NCI-H128 (cell line): Measurements from ENCODE around the gene TSC1.
"Not testable (repeated sequence)": the region's sequence is repeated elsewhere in the genome, so short reads cannot be mapped to it uniquely, and the experiment has no call there.

Source experiments
- DNase-seq: peaks from one replicate; lab custom pipeline; 2025; ENCODE audit not compliant: unreplicated experiment; lab: John Stamatoyannopoulos, UW

TSC1 gene

DNA sequence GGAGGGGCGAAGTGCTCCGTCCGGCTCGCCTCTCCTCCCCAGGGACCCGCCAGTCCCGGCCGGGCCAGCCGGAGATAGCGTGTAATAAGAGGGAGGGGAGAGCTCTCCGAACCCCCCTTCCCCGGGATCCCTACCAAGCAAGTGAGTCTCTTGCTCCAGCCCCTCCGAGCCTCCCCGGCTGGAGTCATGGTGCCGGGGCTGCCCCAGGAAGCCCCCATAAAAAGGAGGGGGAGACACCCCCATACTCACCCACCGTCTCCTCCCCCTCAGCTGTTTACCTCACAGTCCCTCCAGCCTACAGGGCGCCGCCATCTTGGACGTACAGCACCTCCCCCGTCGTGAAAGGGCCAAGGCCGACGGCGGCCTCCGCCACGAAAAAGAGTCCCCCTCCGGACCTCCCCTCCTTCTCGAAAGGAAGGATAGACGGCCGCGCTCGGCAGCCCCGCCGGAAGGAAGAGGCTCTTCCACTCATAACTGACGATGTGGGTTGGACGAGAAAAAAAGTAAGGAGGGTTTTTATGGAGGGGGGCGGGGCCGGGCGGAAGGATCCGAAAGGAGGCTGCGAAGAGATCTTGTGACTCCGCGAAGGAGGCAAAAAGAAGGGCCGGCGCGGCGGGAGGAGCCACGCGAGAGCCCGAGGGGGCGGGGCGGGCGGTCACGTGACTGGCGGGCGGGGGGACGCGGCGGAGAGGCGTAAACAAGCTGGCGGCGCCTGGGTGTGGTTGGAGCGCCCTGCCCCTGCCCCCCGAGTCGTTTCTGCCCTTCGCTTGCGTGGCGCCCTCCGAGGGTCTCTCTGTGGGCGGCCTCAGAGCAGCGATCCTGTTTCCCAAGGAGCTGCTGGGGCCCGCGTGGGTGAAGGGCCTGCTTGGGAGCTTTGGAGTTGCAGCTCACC, at the start of gene TSC1:
Gene TSC1, minus strand, starts transcription at position 323 of the 892 bp plus-strand sequence. CDS start 15,744 bp downstream, outside the sequence.
- peak; percentile 92 for DNase-seq

DNA sequence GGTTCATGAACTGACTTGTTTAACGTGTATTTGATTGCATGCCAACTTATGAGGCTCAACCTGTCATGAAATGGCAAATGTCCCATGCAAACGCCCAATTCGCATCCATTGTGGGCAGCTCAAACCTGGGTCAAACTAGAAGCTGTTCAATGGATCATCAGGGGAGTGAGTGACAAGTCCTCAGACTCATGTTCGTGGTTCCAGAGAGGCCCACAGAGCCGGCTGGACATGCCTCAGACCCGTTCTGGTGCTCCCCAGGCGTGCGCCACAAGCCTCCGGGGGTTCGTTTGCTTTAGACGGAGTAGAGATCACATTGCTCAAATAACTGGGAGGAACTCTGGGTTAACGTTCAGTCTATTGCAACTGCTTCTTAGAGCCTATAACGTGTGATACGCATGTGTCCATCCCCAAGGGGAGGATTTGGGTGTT, 49.1 kb upstream of the TSC1 start:
- DNase-seq = no peak

DNA sequence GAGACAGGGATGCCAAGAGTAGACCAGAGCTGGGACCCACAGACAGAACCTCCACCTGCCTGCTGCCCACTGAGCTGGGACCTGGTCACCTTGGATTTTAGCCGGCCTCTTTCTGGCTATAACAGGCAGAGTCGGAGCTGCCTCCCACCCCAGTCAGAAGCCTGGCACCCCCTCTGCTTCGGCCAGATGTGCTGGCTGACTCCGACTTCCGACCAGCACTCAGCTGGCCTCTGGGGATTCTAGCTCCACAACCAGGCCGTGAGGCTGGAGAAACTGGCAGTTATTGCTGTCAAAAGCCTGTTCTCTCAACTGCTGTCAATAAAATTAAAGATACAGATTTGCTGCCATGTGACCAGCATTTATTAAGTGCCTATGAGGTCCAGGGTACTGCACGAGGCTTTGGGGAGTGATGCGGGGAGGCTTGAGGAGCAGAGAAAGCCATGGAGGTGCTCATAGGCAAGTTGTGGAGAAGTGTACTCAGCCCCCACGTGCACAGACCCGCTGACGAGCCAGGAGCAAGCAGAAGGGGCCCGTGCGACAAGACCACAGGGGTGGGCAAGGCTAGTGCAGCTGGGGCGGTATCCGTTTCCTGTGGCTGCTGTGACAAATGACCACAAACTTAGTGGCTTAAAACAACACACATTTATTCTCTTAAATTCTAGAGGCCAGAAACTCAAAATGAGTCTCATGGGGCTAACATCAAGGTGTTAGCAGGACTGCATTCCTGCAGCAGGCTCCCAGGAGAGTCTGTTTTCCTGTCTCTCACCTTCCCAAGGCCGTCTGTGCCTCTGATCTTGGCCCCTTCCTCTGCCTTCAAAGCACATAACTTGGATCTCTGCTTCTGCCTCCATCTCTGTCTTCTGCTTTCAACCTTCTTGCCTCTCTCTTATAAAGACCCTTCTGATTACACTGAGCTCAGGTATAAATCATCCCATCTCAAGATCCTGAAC, 47.2 kb upstream of the TSC1 start:
- no peak for DNase-seq

DNA sequence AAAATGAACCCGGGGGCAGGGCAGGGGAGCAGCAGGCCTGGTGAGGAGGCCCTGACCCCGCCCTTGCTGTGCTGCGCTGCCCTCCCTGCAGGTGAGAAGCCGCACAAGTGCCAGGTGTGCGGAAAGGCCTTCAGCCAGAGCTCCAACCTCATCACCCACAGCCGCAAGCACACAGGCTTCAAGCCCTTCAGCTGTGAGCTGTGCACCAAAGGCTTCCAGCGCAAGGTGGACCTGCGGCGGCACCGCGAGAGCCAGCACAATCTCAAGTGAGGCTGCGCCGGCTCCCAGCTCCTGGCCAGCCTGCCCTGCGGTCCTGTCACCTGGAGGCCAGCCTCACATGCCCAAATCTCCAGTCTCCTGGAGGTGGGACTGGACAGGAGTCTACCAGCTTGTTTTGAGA, 46.4 kb upstream of the TSC1 start:
- no peak for DNase-seq

DNA sequence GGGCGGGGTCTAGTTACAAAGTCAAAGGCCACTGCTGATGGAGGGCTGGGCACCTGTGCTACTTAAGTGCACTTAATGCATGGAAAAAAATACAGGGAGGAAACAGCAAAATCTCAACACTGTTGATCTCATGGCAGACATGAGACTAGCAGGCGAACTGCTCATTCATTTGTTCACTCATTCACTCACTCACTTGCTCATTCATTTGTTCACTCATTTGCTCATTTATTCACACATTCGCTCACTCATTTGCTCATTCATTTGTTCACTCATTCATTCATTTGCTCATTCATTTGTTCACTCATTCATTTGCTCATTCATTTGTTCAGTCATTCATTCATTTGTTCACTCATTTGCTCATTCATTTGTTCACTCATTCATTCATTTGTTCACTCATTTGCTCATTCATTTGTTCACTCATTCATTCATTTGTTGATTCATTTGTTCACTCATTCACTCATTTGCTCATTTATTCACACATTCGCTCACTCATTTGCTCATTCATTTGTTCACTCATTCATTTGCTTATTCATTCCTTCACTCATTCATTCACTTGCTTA, 45.7 kb upstream of the TSC1 start:
- not testable (repeated sequence) for DNase-seq

DNA sequence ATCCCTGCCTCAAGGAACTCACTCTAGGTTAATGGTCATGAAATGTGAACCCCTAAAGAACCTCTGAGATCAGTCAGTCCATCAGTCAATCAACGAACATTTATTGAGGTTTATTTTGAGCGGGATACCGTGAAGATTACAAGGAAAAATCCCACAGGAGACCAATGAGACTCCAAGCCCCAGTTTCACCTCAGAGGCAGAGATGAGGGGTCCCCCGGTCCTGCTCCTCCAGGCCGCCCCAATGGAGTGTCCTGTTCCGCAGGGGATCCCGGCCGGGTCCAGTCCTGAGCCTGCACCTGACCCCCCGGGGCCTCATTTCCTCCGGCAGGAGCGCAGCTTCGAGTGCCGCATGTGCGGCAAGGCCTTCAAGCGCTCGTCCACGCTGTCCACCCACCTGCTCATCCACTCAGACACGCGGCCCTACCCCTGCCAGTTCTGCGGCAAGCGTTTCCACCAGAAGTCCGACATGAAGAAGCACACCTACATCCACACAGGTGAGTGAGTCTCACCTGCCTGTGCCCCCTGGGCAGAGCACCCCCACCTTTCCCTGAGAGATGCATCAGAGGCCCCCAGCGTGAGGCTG, 45.1 kb upstream of the TSC1 start:
- no peak for DNase-seq

DNA sequence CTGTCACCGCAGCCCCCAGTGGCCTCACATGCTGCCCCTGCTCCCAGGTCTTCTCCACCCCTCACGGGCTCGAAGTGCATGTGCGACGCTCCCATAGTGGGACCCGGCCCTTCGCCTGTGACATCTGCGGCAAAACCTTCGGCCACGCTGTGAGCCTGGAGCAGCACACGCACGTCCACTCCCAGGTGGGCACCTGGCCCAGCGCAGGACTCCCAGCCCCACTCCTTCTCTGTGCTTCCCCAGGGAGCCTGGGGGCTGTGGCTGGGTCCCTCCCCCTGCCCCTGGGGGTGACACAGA, 44.5 kb upstream of the TSC1 start:
- DNase-seq = no peak

DNA sequence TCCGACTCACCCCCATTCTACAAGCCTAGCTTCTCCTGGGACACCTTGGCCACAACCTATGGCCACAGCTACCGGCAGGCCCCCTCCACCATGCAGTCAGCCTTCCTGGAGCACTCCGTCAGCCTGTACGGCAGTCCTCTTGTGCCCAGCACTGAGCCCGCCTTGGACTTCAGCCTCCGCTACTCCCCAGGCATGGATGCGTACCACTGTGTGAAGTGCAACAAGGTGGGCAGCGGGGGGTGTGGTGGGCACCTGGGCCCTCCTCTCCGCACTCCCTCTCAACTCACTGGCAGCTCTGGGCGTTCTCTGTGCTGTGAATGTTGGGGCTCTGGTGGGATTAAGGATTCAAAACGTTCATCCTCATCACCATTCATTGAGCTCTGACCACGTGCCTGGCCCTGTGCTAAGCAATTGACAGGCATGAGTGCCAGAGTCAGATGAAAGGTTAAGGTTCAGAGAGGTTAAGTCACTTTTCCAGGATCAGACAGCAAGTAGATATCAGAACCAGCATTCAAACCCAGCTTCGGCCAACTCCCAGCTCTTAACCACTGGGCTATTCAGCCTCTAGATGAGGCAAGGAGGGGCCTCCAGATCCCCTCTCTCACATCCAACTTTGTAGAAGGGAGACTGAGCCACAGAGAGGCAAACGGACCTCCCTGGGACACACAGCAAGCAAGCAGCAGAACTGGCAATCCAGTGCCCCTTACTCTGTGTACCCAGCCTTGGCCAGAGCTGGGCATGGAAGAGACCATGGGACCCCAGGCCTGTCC, 44.0 kb upstream of the TSC1 start:
- DNase-seq = no peak

DNA sequence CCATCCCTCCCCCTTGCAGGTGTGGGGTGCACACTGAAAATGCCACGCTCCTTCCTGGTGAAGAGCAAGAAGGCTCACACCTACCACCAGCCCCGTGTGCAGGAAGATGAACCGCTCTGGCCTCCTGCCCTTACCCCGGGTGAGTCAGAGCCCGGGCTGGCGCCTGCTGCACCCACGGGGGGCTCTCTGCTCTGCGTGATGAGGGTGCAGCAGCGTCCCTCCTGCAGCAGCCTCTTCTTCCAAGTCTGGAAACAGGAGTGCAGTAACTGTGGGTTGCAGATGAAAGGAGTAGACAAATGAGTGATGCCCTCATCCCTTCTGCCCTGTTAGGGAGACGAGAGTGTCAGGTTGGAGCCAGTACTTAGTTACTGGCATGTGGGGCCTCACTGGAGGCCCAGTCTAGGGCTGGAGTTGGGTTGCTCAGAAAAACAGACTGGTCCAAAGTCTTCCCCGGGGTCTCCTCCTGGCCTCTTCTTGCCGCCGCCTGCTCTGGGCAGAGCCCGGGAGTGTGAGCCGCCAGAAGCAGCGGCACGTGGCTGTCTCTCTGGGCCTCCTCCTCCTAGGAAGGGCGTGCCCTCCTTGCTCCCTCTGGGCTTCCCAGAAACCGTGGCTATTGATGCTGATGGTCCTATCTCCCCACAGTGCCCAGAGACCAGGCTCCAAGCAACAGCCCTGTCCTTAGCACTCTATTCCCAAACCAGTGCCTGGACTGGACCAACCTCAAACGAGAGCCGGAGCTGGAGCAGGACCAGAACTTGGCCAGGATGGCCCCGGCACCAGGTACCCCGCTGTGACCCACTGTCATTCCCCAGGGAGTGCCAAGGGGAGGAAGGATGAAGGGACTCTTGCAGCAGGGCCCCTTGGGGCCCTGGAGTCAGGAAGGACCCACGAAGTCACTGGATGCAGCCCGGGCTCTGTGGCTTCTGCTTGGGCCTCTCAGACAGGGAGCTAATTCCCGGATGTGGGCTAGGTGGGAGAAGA, 42.5 kb upstream of the TSC1 start:
- DNase-seq = no peak

DNA sequence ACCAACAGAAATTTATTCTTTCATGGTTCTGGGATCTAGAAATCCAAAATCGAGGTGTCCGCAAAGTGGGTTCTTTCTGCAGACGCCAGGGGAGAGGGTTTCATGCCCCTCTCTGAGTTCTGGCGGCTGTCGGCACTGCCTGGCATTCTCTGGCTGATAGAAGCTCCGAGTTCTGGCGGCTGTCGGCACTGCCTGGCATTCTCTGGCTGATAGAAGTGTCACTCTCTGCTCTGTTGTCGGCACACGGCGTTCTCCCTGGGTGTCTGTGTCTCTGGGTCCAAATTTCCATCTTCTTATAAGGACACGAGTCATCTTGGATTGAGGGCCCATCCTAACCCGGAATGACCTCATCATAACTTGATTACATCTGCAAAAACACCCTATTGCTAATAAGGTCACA, 41.7 kb upstream of the TSC1 start:
- no peak for DNase-seq

DNA sequence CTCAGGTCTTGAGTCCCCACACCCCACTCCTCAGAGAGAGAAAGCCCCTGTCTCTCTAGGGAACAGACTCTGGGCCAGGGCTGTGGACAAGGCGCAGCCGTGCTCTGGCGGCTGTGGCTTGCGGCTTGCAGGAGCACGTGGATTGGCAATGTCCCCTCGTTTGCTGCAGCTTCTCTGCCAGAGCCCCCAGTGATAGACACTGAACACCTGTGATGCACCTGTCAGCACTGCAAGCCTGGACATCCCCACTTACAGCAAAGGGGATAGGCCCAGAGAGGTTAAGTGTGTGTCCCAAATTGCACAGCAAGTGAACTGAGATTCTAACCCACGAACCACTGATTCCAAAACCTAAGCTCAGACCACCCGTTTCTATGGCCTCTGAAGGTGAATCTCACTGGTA, 41.1 kb upstream of the TSC1 start:
- DNase-seq = no peak

DNA sequence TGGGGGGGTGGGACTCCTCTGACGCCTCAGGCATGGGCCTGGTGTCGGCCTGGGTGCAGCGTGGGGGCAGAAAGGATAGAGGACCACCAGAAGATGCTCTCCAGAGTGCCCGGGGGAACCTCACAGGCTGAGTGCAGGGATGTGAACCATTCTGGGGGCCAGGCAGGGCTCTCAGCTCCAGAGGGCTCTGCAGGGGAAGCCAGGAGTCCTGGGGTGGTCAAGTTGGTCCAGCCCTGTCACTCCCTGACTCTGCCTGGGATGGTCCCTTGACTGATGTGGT, 40.6 kb upstream of the TSC1 start:
- no peak for DNase-seq

DNA sequence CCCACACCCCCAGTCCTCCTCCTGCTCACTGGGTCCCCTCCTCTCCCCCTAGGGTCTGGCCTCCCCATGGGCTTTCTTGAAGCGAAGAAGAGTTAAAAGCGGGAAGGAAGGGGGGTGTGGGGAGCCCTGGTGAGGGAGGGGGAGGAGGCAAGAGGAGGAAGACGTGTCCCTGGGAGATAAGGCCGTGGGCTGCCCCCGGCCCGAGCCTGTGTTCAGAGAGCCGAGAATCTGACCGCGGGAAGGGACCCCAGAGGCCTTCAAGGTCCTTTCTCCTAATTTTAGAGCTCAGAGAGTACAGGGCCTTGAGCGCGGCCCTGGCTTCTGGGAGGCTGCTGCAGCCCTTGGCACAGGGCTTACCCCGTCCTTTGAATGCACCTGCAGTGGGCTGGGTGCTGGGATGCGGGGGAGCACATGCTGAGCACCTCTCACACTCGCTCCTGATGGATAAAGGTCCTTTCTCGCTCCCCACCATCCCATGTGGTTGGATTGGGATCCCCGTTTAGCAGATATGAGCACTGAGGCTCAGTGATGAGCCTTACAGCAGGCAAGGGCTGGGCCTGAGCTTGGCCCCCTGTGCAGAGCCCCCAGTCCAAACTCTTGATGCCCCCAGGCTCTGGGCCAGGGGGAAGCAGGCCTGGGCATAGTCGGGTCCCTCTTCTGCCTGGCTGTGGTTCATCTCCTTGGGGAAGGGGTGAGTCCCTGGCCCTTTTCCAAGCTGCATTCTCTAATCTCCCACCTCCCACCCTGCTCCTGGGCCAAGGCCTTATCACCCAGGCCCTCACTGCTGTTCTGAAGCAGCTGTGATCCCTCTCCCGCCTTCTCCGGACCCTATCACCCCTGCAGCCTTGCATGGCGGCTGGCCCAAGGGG, 40.0 kb upstream of the TSC1 start:
- no peak for DNase-seq

DNA sequence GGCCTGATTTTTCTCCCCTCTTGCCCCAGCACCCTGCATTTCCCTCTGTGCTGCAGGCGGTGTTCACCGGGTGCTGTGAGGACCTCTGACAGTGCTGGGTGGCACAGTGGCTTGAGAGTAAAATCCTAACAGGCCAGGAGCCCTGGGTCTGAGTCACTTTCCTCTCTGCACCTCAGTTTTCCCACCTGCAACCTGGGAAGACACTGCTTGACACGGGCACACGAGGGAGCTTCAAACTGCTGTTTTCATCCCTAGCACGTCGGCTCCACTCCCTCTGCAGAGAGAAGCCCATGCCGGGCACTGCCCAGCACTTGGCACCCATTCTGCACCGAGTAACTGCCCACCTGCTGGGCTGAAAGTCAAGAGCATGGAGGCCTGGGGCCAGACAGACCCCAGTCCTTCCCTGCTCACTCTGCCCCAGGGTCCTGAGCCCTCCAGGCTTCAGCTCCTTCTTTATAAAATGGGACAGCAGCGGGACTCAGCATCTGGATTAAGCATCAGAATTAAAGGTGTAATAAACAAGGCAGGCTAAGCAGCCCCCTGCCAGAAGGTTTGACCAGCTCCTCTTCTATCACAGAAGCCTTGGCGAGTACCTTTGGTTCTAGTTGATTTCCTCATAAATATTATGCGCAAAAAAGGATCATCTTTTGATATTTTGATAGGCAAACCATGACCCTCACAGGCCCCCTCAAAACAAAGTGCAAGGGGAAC, 39.2 kb upstream of the TSC1 start:
- DNase-seq = no peak

DNA sequence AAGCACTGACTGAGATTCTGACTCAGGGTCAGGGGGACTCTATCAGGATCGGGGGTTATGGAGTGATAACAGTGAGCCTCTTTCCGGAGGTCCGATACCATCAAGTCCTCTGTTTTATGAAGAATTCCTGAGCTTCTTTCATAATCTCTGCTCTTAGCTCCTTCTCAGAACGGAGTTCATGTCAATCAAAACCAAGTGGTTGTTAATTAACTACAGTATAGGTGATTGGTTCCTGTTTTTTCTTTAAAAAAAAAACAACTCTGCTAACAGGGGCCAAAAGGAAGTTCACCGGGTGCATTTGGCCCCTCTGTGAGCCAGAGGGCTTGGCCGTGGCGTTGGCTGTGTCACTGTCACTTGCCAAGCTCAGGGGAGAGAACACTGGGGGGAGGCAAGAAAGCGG, 38.0 kb upstream of the TSC1 start:
- DNase-seq = no peak

DNA sequence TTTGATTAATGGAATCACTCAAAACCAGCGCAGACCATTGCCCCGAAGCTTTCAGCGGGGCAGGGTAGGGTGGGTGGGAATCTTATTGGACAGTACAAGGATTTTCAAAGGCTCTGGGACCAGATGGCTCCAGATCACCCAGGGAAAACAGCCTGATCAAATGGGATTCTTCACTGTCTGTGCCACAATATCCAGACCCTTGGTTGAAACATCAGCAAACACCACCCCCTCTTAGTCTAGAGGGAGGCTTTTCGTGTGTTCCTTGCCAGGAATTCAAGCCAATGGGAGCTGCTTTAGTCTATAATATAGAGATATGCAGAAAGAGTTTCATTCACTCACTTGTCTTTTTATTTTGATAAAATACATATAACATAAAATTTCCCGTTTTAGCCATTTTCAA, 35.7 kb upstream of the TSC1 start:
- no peak for DNase-seq

DNA sequence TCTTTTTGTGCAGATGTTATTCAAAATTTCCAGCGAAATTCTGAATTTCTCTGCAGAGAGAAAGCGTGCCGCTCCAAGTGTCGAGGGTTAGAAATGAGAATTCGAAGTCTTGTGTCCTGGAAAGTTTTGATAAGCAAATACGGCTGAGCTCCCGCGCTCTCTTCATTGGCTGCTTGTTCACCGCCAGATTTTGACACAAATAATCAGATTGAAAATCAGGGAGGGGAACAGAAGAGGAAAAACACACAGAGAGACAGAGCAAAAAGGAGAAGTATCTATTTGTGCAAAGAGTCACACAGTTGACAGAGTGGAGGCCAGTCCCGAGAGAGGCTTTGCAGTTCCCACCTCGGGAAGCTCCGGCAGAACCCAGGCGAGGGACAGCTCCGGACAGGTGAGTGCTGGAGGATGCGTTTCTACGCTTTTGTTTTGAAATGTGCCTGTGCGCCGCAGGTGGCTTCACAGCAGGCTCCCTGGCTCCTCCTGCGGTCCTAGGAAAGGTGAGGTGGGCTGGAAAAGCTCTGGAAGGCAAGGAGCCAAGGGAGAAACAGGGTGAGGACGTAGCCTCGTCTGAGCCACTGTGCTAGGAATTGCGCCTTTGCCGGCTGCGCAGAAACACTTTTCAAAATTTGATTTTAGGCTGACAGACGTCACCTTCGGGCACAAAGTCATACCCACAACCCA, 34.2 kb upstream of the TSC1 start, which contains the start of gene GFI1B:
Gene GFI1B, plus strand, starts transcription at position 244 of the 681 bp plus-strand sequence. CDS start 7,985 bp downstream, outside the sequence.
- no peak for DNase-seq

DNA sequence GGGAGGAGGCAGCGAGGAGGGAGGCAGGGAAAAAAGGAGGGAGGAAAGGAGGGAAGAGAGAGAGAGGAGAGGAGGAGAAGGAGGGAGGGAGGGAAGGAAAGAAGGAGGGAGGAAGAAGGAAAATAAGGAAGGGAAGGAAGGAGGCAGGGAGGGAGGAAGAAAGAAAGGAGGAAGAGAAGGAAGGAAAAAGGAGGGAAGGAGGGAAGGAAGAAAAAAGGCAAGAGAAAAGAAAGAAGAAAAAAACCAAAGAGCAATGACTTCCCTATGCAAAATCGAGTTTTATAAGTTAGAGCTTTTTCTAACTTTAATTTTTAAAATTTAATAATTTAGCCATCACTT, 33.7 kb upstream of the TSC1 start:
- no peak for DNase-seq
